GM23338 (cell line): ENCODE results near the gene PAM16.

Experiments used
- CTCF ChIP-seq, 2 experiments: fragments of 200-600 bp in 1 of 2; sonication (generic) in 1 of 2; conservative IDR thresholded peaks; 2 replicates each; pipeline versions ENCODE4 v1.5.1 to v1.6.1; 2016 to 2017; ENCODE audit warnings: antibody characterized with exemption in 2 of 2, low read depth in 2 of 2, mild to moderate bottlenecking in 2 of 2, moderate library complexity in 1 of 2
- JUNB ChIP-seq: IDR thresholded peaks from one replicate; pipeline ENCODE4 v1.6.1; 2016; ENCODE audit warnings: antibody characterized with exemption; ENCODE audit not compliant: unreplicated experiment
- POLR2AphosphoS5 ChIP-seq: IDR thresholded peaks from 2 replicates; pipeline ENCODE4 v1.6.1; 2016; ENCODE audit warnings: antibody characterized with exemption, low read depth

- TF ChIP-seq CTCF (conservative IDR thresholded peaks at IDR 0.05; ENCODE audit: low read depth in 2 of 2) (no peak), JUNB (no peak), POLR2AphosphoS5 (no peak)
Observed at GRCh38 chr16:4298761-4299522, 52.2 kb downstream of the PAM16 start.
